ENCODE measurements around the gene CARD8.

CARD8 gene

GRCh38 chr19:48218997-48219396, 36.7 kb downstream of the CARD8 start:
- ChIA-PET POLR2A (ENCODE audit: low non-redundant PET) (no interaction called here), CTCF (interaction anchor here (0.8 kb wide), 1 partner anchor 13 kb away, joined by 3 read pairs; no protein-coding TSS in a partner anchor)
- H3K27ac ChIP-seq, result no peak overlapping the region
- no peak for TF ChIP-seq CTCF (conservative IDR thresholded peaks at IDR 0.05; ENCODE audit: low read depth)
- no peak for DNase-seq (ENCODE audit: low spot score)

GRCh38 chr19:48216933-48217332, 38.8 kb downstream of the CARD8 start:
- POLR2A ChIA-PET (ENCODE audit: low non-redundant PET), result no interaction called here

GRCh38 chr19:48213959-48214358, 41.8 kb downstream of the CARD8 start:
- POLR2A ChIA-PET (ENCODE audit: low non-redundant PET), result no interaction called here
- no peak overlapping the region for H3K27ac ChIP-seq
- no peak for TF ChIP-seq CTCF (conservative IDR thresholded peaks at IDR 0.05; ENCODE audit: low read depth)
- CTCF ChIA-PET, result no interaction called here
- no peak for DNase-seq (ENCODE audit: low spot score)

More at GRCh38 chr19:48216933-48217332, 38.8 kb downstream of the CARD8 start:
- TF ChIP-seq CTCF (conservative IDR thresholded peaks at IDR 0.05; ENCODE audit: low read depth), result no peak
- CTCF ChIA-PET, result interaction anchor here (0.6 kb wide), 1 partner anchor 11 kb away, joined by 3 read pairs; no protein-coding TSS in a partner anchor
- DNase-seq (ENCODE audit: low spot score), result no peak
- H3K27ac ChIP-seq, result no peak overlapping the region

- ChIA-PET CTCF (interaction anchor here (0.7 kb wide), 1 partner anchor 87 kb away, joined by 4 read pairs; no protein-coding TSS in a partner anchor), POLR2A (ENCODE audit: low non-redundant PET) (no interaction called here)
- no peak overlapping the region for H3K27ac ChIP-seq
- DNase-seq (ENCODE audit: low spot score), result no peak
- TF ChIP-seq CTCF (conservative IDR thresholded peaks at IDR 0.05; ENCODE audit: low read depth), result no peak
Observed at GRCh38 chr19:48210005-48210404, 45.7 kb downstream of the CARD8 start.

- no peak for DNase-seq (ENCODE audit: low spot score)
- CTCF ChIA-PET, result interaction anchor here (0.6 to 1.0 kb wide), 2 partner anchors 11 to 13 kb away, joined by 3 read pairs; no protein-coding TSS in a partner anchor
- no peak overlapping the region for H3K27ac ChIP-seq
- POLR2A ChIA-PET (ENCODE audit: low non-redundant PET), result no interaction called here
- TF ChIP-seq CTCF (conservative IDR thresholded peaks at IDR 0.05; ENCODE audit: low read depth), result no peak
Observed at GRCh38 chr19:48206397-48207093, 49.2 kb downstream of the CARD8 start.

- H3K27ac ChIP-seq, result peak overlapping the region; percentile 80
- no peak for TF ChIP-seq CTCF (conservative IDR thresholded peaks at IDR 0.05; ENCODE audit: low read depth)
- ChIA-PET POLR2A (ENCODE audit: low non-redundant PET) (interaction anchor here (0.5 to 1.1 kb wide), 2 partner anchors 31 to 289 kb away, joined by 3 to 6 read pairs; no protein-coding TSS in a partner anchor), CTCF (interaction anchor here (0.6 kb wide), 1 partner anchor 18 kb away, joined by 3 read pairs; no protein-coding TSS in a partner anchor)
- DNase-seq (ENCODE audit: low spot score), result peak; percentile 91
Observed at GRCh38 chr19:48203794-48204628, 51.7 kb downstream of the CARD8 start.

Measured in RWPE1 (cell line).